ENCODE measurements around the gene NT5M.
A peak's percentile ranks its signal among the peaks of the same experiment; 100 is the strongest.

NT5M gene

GRCh38 chr17:17353625-17354484 is 50.7 kb downstream of the NT5M start:
- DNase-seq (ENCODE audit: low read depth), result no peak
- in situ Hi-C loops (cut with HindIII; ENCODE audit: low sequenced_read_pairs), result loop anchor here (25.0 kb wide), 1 partner anchor 233 kb away; the partner anchor contains the start of gene PEMT
- H3K4me3 ChIP-seq (ENCODE audit: low read depth, low read length), result no peak overlapping the region
- TF ChIP-seq CTCF (IDR thresholded peaks at IDR 0.05; ENCODE audit: low read depth, low read length, missing control alignments), result no peak

- peak; percentile 80 for TF ChIP-seq CTCF (IDR thresholded peaks at IDR 0.05; ENCODE audit: low read depth, low read length, missing control alignments)
- in situ Hi-C loops (cut with HindIII; ENCODE audit: low sequenced_read_pairs), result loop anchor here (25.0 kb wide), 1 partner anchor 233 kb away; the partner anchor contains the start of gene PEMT
These were observed 51.6 kb downstream of the NT5M start for GRCh38 chr17:17354560-17355349.

GRCh38 chr17:17355426-17355825 is 52.3 kb downstream of the NT5M start:
- H3K4me3 ChIP-seq (ENCODE audit: low read depth, low read length), result no peak overlapping the region
- TF ChIP-seq CTCF (IDR thresholded peaks at IDR 0.05; ENCODE audit: low read depth, low read length, missing control alignments), result no peak
- in situ Hi-C loops (cut with HindIII; ENCODE audit: low sequenced_read_pairs), result loop anchor here (25.0 kb wide), 1 partner anchor 232 kb away; the partner anchor contains the start of gene PEMT
- no peak for DNase-seq (ENCODE audit: low read depth)

More at GRCh38 chr17:17354560-17355349, 51.6 kb downstream of the NT5M start:
- peak; percentile 37 for DNase-seq (ENCODE audit: low read depth)
- H3K4me3 ChIP-seq (ENCODE audit: low read depth, low read length), result no peak overlapping the region

GRCh38 chr17:17356149-17356930 is 53.2 kb downstream of the NT5M start:
- in situ Hi-C loops (cut with HindIII; ENCODE audit: low sequenced_read_pairs), result loop anchor here (25.0 kb wide), 1 partner anchor 231 kb away; the partner anchor contains the start of gene PEMT
- DNase-seq (ENCODE audit: low read depth), result peak; percentile 78
- no peak overlapping the region for H3K4me3 ChIP-seq (ENCODE audit: low read depth, low read length)
- peak; percentile 100 for TF ChIP-seq CTCF (IDR thresholded peaks at IDR 0.05; ENCODE audit: low read depth, low read length, missing control alignments)

- no peak for TF ChIP-seq CTCF (IDR thresholded peaks at IDR 0.05; ENCODE audit: low read depth, low read length, missing control alignments)
- in situ Hi-C loops (cut with HindIII; ENCODE audit: low sequenced_read_pairs), result loop anchor here (25.0 kb wide), 1 partner anchor 230 kb away; the partner anchor contains the start of gene PEMT
- H3K4me3 ChIP-seq (ENCODE audit: low read depth, low read length), result no peak overlapping the region
- DNase-seq (ENCODE audit: low read depth), result no peak
These were observed 53.7 kb downstream of the NT5M start for GRCh38 chr17:17356931-17357270.

Data from astrocyte of the cerebellum (primary cell).